Upper lobe of right lung (tissue), 1 donor: Measurements from ENCODE around the gene OR1D5. TPM values are rescaled to one million over a fixed set of nuclear protein-coding genes. Genes with fewer than 3 reads are reported as not detected.
"Not testable (repeated sequence)": the region's sequence is repeated elsewhere in the genome, so short reads cannot be mapped to it uniquely, and the experiment has no call there.

Experiments
- ATAC-seq: fragments of 200-7000 bp; cut with Tn5 transposase; one replicate; pipeline ENCODE4 v1.9.1; 2020; ENCODE audit warnings: mild to moderate bottlenecking, moderate library complexity
- DNase-seq: peaks from one replicate; pipeline ENCODE4 v3.0.0-alpha.2; 2020
- H3K27ac ChIP-seq: fragments of 200-600 bp; one replicate; pipeline ENCODE4 v1.8.0; 2022
- H3K27me3 ChIP-seq: fragments of 200-600 bp; one replicate; pipeline ENCODE4 v1.8.0; 2022; ENCODE audit warnings: mild to moderate bottlenecking
- H3K36me3 ChIP-seq: fragments of 200-600 bp; one replicate; pipeline ENCODE4 v1.8.0; 2022
- H3K4me1 ChIP-seq: fragments of 200-600 bp; one replicate; pipeline ENCODE4 v1.8.0; 2022
- H3K4me3 ChIP-seq: fragments of 200-600 bp; one replicate; pipeline ENCODE4 v1.8.0; 2022; ENCODE audit warnings: mild to moderate bottlenecking
- H3K9me3 ChIP-seq: fragments of 200-600 bp; one replicate; pipeline ENCODE4 v1.8.0; 2022
- CTCF ChIP-seq: fragments of 200-600 bp; IDR thresholded peaks from one replicate; pipeline ENCODE4 v1.8.0; 2022; ENCODE audit warnings: antibody characterized with exemption
- intact Hi-C: fragments of 100-400 bp; cut with DNase I; formaldehyde crosslinking; loops from one replicate; pipeline ENCODE4 v1.11.0; 2022
- long read RNA-seq: library from polyadenylated mRNA; unstranded; transcript quantifications from one replicate; pipeline ENCODE4 v2.0.0, GENCODE V29; 2021
- total RNA-seq: library from RNA; stranded (reverse); fragmentation: NEBNext Ultra II Directional; extraction: Animal tissue kit (Norgen Biotek cat#: 25700); gene quantifications from one replicate; pipeline ENCODE4 v1.2.1, GENCODE V29; 2021
- donor health status: DM: no; HTN: yes; CAD: no; lungs with severe emphysema.

OR1D5 gene, protein sequence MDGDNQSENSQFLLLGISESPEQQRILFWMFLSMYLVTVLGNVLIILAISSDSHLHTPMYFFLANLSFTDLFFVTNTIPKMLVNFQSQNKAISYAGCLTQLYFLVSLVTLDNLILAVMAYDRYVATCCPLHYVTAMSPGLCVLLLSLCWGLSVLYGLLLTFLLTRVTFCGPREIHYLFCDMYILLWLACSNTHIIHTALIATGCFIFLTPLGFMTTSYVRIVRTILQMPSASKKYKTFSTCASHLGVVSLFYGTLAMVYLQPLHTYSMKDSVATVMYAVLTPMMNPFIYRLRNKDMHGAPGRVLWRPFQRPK
- not detected for total RNA-seq
- long read RNA-seq, result 0 reads

DNA sequence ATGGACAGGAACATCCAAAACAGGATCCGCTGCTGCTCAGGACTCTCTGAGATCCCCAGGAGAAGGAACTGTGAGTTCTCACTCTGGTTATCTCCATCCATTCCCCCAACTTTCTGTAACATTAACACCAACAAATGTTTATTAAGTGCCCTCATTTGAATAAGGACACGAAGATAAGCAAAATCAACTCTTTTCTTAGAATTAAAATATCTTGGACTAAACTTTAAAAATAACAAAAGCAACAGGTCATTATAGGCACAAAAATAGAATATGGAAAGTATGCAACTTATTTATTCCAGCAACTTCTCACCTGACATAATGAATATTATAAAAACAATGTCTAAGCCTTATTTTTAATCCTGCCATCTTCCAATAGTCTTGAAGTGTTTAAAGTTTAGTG, at the start of gene OR1D5:
Gene OR1D5 (minus strand): TSS at position 101 of the 400 bp plus-strand sequence. CDS start 0 bp downstream, at position 101.
- intact Hi-C loops, H3K4me3 ChIP-seq, H3K36me3 ChIP-seq, H3K27ac ChIP-seq, ATAC-seq, H3K4me1 ChIP-seq, H3K9me3 ChIP-seq, DNase-seq, H3K27me3 ChIP-seq: not testable (repeated sequence)

DNA sequence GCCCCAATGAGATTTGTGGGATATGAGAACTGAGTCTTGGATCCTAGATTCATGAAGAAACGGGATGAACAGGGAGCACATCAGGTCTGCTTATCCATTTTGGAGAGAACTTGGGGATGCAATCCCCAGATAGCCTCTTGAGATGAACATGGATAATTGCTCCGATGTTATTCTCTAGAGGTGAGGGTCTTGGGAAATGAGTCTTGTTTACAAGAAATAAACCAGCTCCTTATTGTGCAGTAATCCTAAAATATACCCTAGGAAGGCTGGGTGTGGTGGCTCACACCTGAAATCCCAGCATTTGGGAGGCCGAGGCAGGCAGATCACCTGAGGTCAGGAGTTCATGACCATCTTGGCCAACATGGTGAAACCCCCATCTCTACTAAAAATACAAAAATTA, 40.9 kb upstream of the OR1D5 start, which contains the start of gene OR1D2:
Gene OR1D2 (minus strand): TSS at position 101 of the 400 bp plus-strand sequence. CDS start 11,426 bp downstream, outside the sequence.
- Histone ChIP-seq H3K4me3 (no peak within 1 kb of the TSS), H3K27me3 (no peaks in the 10 kb centered on the region), H3K36me3 (no peaks in the 10 kb centered on the region), H3K9me3 (no peaks in the 10 kb centered on the region), H3K27ac (no peak within 1 kb of the TSS), H3K4me1 (no peaks in the 10 kb centered on the region)
- TF ChIP-seq CTCF, result no peak
- DNase-seq (no peak), ATAC-seq (no peak)
- intact Hi-C loops, result no loop called here

GRCh38 chr17:3073850-3074249, 10.4 kb upstream of the OR1D5 start:
- H3K27ac ChIP-seq, H3K4me3 ChIP-seq, intact Hi-C loops, H3K36me3 ChIP-seq, DNase-seq, H3K4me1 ChIP-seq, H3K9me3 ChIP-seq, H3K27me3 ChIP-seq, ATAC-seq: not testable (repeated sequence)
- peak; percentile 23 for TF ChIP-seq CTCF

DNA sequence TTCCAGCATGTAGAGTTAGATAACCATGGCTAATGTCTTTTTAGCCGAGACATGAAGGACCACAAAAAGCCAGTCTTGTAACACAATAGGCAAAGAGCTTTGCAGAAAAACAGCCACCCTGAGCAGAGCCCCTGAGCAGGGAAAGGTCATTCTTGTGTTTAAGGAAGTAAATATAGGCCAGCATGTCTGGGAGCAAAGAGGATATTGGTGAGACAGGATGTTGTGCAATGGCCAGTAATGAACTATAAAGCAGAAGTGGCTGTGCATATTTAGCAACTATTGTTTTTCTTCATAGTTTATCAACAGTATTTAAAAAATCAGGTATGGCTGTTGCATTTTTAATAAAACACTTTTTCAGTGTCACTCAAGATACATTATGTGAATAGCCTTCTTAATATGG, 1.8 kb upstream of the OR1D5 start:
- H3K27me3 ChIP-seq, intact Hi-C loops, H3K27ac ChIP-seq, H3K36me3 ChIP-seq, DNase-seq, H3K4me1 ChIP-seq, H3K4me3 ChIP-seq, H3K9me3 ChIP-seq: not testable (repeated sequence)
- ATAC-seq, result peak; percentile 90

- H3K36me3 ChIP-seq, H3K4me3 ChIP-seq, intact Hi-C loops, H3K27ac ChIP-seq, H3K27me3 ChIP-seq, H3K9me3 ChIP-seq, H3K4me1 ChIP-seq, DNase-seq: not testable (repeated sequence)
- peak; percentile 47 for ATAC-seq
These were observed 506 bp downstream of the OR1D5 start for GRCh38 chr17:3062824-3063377.

GRCh38 chr17:3054868-3055267, 8.5 kb downstream of the OR1D5 start:
- H3K4me1 ChIP-seq, DNase-seq, intact Hi-C loops, H3K36me3 ChIP-seq, H3K4me3 ChIP-seq, H3K27ac ChIP-seq, H3K9me3 ChIP-seq, H3K27me3 ChIP-seq, ATAC-seq: not testable (repeated sequence)

- no peak overlapping the region for H3K27ac ChIP-seq
- DNase-seq (no peak), ATAC-seq (no peak)
- H3K4me1 ChIP-seq, result no peaks in the 10 kb centered on the region
- intact Hi-C loops, result no loop called here
- peak overlapping the region; percentile 73 for H3K4me3 ChIP-seq
- TF ChIP-seq CTCF, result no peak
- H3K27me3 ChIP-seq, result no peaks in the 10 kb centered on the region
- H3K9me3 ChIP-seq, result no peaks in the 10 kb centered on the region
- H3K36me3 ChIP-seq, result no peaks in the 10 kb centered on the region
These were observed 13.6 kb downstream of the OR1D5 start for GRCh38 chr17:3049705-3050295.
